HG02798 (cell line): ENCODE results near the gene DTX2.
A peak's percentile ranks its signal among the peaks of the same experiment; 100 is the strongest.
"Not testable (repeated sequence)": the region's sequence is repeated elsewhere in the genome, so short reads cannot be mapped to it uniquely, and the experiment has no call there.

Experiments used
- ATAC-seq: cut with Tn5 transposase; IDR thresholded peaks from one replicate; pipeline ENCODE4 v1.9.1; 2021; ENCODE audit warnings: mild to moderate bottlenecking; ENCODE audit not compliant: unreplicated experiment, poor library complexity

Gene DTX2

DNA sequence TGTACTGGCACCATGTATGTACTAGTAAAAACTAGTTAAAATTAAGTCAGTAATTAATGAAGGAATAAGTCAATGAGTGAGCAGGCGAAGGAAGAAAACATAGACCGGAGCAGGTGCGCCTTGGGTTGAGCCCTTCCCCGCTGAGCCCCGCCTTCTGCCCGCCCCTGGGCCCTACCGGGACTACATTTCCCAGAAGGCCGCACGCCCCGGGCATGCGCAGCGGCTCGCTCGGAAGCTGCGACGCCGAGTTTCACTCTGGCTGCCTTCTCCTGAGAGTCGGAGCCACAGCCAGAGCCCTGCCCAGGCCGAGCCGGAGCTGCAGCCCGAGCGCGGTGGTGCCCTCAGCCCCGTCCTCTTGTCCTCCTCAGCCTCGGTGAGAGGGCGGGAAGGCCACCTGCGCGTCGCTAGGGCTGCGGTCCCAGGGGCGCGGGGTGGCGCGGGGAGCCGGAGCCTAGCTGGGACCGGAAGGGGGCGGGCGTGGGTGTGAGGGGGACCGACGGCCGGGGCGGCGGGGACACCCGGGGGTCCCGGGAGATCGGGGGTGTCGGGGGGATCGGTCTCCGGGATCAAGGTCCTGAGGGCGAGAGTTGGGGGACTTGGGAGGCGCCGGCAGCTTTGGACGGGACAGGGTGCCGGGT is at the start of gene DTX2:
TSS of gene DTX2 (plus strand) at position 246 of the 638 bp plus-strand sequence. CDS start 18,801 bp downstream, outside the sequence.
- ATAC-seq: peak; percentile 98

DNA sequence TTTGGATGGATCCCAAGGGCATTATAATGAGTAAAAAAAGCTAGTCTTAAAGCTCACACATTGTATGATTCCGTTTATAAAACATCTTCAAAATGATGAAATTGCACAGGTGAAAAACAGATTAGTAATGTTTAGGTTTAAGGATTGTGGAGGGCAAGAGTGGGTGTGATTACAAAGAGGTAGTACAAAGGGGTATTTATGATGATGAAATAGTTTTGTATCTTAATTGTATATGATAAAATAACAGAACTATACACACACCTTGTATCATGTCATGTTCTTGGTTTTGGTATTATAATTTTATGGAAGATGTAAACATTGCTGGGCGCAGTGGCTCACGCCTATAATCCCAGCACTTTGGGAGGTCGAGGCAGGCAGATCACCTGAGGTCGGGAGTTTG is 49.3 kb upstream of the DTX2 start:
- ATAC-seq: no peak

DNA sequence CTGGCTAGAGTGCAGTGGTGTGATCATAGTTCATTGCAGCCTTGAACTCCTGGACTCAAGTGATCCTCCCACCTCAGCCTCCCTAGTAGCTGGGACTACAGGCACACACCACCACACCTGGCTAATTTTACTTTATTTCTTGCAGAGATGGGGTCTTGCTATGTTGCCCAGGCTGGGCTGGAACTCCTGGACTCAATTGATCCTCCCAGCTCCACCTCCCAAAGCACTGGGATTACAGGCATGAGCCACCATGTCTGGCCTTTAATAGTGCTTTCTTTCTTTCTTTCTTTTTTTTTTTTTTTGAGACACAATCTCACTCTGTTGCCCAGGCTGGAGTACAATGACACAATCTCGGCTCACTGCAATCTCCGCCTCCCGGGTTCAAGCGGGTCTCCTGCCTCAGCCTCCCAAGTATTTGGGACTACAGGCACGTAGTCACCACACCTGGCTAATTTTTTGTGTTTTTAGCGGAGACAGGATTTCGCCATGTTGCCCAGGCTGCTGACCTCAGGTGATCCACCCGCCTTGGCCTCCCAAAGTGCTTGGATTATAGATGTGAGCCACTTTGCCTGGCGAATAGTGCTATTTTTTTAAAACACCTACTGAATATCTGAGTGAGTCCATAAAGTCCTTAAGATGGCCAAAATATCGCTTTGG is 43.7 kb upstream of the DTX2 start:
- not testable (repeated sequence) for ATAC-seq

DNA sequence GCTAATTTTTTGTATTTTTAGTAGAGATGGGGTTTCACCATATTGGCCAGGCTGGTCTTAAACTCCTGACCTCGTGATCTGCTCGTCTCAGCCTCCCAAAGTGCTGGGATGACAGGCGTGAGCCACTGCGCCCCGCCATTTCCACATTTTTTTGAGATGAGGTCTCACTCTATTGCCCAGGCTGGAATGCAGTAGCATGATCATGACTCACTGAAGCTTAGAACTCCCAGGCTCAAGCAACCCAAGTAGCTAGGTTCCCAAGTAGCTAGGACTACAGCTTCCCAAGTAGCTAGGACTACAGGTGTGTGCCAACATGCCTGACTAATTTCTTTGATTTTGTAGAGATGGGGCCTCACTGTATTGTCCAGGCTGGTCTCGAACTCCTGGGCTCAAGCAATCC is 40.4 kb upstream of the DTX2 start:
- ATAC-seq: not testable (repeated sequence)

DNA sequence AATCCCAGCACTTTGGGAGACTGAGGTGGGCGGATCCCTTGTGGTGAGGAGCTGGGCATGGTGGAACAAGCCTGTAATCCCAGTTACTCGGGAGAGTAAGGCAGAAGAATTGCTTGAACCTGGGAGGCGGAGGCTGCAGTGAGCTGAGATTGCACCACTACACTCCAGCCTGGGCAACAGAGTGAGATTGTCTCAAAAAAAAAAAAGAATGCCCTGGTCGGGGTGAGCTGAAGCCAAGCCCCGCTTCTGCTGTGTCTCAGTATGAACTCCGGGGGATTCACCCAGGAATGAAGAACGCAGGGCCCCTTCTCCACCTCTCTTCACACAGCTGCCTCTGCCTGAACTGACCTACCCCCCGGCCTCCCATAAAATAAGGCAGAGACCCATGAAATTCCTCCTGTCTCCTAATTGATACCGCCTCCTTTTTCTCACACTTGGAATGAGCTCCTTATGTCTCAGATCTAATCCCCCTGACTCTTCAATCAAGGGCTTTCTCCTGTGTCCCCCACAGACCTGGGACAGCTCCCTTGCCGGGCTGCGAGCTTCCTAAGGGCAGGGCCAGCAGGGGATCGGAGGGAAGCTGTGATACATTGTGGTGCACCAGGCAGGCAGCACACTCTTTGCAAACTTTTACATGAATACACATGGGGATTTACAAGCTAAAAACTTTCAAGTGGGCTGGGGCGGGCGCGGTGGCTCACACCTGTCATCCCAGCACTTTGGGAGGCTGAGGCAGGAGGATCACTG is 37.7 kb upstream of the DTX2 start:
- no peak for ATAC-seq

DNA sequence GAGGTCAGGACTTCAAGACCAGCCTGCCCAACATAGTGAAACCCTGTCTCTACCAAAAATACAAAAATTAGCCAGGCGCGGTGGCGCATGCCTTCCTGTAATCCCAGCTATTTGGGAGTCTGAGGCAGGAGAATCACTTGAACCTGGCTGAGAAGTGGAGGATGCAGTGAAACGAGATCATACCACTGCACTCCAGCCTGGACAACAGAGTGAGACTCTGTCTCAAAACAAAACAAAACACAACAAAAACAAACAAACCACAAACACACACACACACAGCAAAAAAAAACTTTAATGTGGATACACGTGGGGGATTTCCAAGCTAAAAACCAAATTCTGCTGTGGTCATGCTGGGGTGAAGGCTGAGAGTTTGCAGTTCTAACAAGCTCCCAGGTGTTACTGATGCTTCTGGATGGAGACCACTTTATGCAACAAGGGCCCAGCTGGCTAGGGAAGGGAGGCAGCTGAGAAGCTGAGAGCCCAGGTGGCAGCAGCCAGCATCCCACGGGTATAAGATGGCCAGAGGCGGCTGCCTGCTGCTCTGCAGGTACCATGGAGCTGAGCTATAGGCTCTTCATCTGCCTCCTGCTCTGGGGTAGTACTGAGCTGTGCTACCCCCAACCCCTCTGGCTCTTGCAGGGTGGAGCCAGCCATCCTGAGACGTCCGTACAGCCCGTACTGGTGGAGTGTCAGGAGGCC is 36.9 kb upstream of the DTX2 start, which contains the start of gene ZP3:
TSS of gene ZP3 (plus strand) at position 538 of the 699 bp plus-strand sequence. CDS start at position 553, 15 bp downstream.
- peak; percentile 90 for ATAC-seq

DNA sequence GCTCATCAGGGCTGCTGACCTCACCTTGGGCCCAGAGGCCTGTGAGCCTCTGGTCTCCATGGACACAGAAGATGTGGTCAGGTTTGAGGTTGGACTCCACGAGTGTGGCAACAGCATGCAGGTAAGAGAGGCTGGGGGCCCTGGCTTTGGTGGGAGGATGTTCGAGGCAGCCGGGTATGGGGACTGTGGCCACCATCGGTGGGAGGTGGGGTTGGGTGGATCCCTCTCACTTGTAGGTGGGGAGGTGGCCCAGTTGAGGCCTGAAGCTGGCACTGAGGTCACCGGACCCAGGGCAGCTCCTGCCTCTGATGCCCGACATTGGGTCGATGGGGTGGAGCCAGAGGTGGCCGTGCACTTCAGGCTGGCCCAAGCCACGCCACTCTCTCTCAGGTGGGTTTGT is 36.4 kb upstream of the DTX2 start:
- no peak for ATAC-seq

DNA sequence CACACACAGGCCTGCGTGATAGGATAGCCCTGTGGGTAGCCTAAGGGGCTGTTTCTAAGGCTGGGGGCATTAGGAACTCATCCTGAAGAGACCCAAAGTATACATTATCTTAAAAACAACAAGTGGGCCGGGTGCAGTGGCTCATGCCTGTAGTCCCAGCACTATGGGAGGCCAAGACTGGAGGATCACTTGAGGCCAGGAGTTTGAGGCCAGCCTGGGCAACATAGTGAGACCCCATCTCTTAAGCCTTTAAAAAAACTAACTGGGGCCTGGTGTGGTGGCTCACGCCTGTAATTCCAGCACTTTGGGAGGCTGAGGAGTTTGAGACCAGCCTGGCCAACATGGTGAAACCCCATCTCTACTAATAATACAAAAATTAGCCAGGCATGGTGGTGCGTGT is 36.0 kb upstream of the DTX2 start:
- ATAC-seq: not testable (repeated sequence)

DNA sequence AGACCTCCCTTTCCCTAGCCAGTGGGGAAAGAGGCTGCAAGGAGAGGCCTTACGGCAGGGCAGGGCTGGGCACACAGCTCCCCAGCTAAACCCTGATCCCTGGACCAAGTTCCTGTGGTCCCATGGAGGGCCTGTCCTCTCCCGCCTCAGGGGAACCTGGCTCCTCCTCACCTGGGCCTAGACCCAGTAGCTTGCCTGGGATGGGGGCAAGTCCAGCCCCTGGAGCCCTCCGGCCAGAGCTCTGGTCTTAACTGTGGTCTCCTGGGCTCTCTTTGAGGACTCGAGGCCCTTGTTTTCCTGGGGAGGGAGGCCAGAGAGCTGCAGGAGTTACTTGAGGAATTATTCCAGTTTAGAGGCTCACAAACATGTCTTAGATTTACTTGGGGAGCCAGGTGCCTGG is 35.3 kb upstream of the DTX2 start:
- no peak for ATAC-seq

DNA sequence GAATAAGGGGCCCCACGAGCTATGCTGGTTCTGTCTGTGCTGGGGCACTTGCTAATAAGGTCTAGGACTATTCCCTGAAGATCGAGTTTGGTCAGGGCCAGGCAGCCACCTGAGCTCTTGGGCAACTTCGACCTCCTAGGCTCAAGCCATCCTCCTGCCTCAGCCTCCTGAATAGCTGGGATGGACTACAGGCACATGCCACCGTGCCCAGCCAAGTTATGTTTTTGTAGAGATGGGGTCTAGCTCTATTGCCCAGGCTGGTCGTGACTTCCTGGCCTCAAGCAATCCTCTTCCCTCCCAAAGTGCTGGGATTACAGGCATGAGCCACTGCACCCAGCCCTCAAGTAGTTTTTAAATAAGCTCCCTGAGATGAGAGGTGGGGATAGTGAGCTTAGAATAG is 33.9 kb upstream of the DTX2 start:
- no peak for ATAC-seq

DNA sequence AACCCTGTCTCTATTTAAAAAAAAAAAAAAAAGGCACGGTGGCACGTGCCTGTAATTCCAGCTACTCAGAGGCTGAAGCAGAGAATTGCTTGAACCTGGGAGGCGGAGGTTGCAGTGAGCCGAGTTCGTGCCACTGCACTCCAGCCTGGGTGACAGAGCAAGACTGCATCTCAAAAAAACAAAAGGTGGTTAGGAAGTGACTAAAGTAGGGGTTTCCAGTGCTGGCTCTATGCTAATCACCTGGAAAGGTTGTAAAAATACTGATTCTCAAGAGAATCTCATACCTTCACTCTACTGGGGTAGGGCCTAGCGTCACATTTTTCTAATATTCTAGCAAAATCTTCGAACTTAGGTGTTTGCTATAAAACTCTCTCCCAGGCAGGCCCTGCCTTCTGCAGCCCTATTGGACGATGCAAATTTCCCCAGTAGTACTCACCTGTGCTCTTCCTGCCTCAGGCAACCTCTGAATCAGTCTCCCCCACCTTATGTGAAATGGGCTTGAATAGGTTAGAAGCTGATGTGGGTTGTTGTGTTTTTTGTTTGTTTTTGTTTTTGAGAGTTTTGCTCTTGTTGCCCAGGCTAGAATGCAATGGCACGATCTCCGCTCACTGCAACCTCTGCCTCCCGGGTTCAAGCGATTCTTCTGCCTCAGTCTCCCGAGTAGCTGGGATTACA is 33.2 kb upstream of the DTX2 start:
- no peak for ATAC-seq

DNA sequence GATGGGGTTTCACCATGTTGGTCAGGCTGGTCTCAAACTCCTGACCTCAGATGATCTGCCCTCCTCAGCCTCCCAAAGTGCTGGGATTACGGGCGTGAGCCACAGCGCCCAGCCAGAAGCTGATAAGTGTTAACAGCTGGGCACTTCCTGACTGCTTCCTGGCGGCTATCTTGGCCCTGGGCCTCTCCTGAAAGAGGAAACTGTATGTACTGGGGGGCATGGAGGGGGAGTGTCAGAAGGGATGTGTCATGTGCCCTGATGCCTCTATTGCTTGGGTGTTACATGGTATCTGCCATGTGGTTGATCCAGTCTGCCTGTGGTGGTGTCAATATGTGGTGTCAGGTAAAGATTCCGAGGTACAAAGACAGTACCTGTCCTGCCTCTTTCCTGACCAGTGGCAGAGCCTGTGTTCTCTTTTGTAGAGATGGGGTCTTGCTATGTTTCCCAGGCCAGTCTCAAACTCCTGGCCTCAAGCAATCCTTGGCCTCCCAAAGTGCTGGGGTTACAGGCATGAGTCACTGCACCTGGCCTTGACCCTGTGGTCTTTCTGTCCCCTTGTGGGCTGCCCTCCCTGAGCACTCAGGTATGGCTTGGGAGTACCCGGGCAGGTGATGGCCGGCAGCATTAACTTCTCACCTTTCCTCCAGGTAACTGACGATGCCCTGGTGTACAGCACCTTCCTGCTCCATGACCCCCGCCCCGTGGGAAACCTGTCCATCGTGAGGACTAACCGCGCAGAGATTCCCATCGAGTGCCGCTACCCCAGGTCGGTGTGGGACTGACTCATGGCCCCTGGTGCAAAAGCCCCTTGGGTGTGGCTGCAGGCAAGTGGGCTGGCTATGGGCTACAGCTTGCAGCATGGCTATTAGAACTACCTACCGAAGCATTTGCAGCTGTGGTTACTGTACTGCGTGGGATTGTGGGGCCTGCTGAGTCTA is 32.4 kb upstream of the DTX2 start:
- ATAC-seq: no peak

DNA sequence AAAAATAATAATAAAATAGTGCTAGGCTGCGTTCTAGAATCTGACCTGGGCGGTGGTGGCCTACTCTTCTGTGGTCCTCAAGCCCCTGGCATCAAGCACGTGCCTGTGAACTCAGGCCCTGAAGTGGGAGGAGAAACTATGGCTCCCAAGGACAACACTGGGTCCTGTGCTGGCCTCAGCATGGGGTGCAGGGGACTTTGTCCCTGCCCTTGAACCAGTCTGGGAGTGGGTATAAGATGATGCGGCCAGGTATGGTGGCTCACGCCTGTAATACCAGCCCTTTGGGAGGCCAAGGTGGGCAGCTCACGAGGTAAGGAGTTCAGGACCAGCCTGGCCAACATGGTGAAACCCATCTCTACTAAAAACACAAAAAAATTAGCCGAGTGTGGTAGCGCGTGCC is 31.3 kb upstream of the DTX2 start:
- ATAC-seq: no peak

DNA sequence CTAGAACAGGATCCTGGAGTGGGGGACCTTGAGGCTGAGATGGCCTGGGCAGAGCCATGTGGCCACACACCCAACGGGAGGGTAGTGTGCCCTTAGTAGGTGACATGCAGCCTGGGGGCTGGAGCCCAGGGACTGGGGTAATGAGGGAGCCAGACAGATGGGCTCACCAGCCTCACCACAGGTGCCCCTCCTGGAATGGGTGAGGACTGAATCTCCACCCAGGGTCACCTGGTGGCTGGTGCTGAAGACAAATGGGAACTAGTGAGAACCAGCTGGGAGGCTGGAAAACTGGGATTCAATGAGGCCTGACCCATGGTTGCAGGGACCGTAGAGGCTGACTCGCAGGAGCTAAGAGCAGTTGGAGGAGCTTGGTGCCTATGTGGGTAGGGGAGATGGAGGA is 30.7 kb upstream of the DTX2 start:
- ATAC-seq: no peak

DNA sequence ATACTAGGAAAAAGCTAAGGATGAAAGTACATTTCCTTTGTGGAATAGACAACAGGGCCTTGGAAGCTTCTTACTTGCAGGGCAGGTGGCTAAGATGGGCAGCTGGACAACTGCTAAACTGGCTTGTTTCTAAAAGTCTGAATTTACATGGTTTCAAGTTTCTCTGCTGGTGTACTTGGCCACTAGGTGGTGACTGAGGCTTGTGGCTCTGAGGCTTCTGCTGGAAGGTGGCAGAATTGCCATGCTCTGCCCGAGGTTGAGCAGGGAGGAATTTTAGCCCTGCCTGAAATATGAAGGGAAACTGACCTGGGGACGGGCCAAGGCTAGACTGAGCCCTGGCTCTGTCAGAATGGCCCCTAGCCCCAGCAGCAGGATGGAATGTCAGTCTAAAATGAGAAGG is 23.6 kb upstream of the DTX2 start:
- ATAC-seq: peak; percentile 72

DNA sequence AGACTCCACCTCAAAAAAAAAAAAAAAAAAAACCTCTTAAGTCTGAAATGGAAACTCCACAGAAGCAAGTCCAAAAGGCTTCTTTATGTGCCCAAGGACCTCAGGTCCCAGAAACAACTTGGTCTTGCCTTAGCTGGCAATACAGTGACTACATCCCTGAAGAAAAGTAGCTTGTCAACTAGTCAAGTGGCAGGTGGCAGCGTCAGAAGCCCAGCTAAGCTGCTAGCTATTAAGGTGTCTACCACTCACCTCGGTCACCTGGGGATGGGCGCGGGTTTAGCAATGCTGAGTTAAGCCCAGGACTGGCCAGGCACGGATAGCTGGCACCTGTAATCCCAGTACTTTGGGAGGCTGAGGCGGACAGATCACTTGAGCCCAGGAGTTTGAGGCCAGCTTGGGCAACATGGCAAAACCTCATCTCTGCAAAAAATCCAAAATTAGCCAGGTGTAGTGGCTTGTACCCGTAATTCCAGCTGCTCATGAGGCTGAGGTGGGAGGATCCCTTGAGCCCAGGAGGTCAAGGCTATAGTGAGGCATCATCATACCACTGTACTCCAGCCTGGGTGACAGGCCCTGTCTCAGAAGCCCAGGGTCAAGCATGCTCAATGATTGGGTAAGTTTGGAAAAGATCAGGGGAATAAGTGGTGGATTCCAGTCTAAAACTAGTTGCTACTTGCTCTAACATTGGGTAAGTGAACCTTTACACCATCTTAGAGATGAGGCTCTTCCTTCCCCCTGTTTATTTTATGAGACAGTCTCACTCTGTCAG is 22.2 kb upstream of the DTX2 start:
- not testable (repeated sequence) for ATAC-seq

DNA sequence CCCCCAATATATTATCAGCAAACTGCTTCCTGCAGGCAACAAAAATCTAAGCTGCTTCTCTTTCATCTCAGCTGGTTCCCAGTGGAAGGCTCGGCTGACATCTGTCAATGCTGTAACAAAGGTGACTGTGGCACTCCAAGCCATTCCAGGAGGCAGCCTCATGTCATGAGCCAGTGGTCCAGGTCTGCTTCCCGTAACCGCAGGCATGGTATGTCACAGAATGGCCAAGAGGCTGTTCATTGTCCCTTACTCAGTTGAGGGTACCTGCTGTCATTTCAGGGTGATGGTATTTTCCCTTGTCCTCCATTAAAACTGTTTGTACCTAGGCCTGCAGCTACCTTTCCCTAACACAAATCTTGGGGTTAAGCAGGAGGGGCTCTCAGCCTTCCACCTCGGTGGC is 21.1 kb upstream of the DTX2 start:
- not testable (repeated sequence) for ATAC-seq

DNA sequence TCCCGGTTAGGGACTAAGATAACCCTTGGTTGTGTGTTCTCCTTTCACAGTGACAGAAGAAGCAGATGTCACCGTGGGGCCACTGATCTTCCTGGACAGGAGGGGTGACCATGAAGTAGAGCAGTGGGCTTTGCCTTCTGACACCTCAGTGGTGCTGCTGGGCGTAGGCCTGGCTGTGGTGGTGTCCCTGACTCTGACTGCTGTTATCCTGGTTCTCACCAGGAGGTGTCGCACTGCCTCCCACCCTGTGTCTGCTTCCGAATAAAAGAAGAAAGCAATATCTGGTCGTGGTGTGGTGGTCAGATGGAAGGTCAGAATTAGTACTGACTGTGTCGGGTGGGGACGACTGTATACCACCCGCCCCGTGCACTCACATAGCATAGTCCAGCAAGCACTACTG is 19.7 kb upstream of the DTX2 start:
- peak; percentile 47 for ATAC-seq
